GM20000 (cell line): ENCODE results near the gene NCKAP5.

Source experiments
- DNase-seq: peaks from one replicate; pipeline ENCODE4 v3.0.0; 2012; ENCODE audit warnings: low spot score
- TF ChIP-seq, protein P1 (sequence below): IDR thresholded peaks from 2 replicates; pipeline ENCODE4 v1.5.1; 2012; ENCODE audit warnings: mild to moderate bottlenecking, control low read depth; ENCODE audit errors: extremely low read depth, missing control alignments

NCKAP5 gene

DNA sequence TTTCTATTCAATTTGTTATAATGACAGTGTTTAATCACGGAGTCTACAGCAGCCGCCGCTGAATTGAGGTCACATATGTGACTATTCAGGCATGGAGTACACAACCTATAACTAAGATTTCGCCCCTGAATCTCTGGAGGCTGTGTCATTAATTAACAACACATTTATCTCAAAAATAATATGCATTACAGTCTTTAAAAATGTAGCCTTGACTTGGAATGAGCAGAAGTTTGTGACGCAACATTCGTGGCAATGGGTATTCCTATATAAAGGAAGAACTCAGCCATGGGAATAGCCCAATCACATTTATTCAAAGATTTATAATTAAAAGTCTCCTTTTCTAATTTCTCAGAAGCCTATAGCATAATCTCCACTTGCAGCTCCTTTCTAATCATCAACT is 837.7 kb downstream of the NCKAP5 start:
- TF ChIP-seq, protein P1, sequence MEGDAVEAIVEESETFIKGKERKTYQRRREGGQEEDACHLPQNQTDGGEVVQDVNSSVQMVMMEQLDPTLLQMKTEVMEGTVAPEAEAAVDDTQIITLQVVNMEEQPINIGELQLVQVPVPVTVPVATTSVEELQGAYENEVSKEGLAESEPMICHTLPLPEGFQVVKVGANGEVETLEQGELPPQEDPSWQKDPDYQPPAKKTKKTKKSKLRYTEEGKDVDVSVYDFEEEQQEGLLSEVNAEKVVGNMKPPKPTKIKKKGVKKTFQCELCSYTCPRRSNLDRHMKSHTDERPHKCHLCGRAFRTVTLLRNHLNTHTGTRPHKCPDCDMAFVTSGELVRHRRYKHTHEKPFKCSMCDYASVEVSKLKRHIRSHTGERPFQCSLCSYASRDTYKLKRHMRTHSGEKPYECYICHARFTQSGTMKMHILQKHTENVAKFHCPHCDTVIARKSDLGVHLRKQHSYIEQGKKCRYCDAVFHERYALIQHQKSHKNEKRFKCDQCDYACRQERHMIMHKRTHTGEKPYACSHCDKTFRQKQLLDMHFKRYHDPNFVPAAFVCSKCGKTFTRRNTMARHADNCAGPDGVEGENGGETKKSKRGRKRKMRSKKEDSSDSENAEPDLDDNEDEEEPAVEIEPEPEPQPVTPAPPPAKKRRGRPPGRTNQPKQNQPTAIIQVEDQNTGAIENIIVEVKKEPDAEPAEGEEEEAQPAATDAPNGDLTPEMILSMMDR: no peak

DNA sequence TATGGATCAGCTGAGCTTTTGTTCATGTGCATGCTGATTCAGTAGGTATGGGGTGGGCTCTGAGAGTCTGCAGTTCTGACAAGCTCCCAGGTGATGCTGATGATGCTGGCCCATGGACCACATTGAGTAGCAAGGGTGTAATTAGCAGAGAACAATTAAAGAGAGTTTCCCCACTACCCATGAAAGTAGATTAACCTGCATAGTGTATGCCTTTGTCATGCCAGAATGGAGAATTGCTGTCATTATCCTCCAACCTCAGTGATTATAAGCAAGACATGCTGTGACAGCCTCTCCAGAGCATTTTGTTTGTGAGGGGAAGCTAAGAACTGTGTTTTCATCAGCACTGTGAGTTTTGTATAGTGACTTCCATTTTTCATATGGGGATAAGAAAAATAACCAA is 838.7 kb downstream of the NCKAP5 start:
- DNase-seq: no peak
- TF ChIP-seq, protein P1: no peak

More for the DNA sequence above, 837.7 kb downstream of the NCKAP5 start:
- no peak for DNase-seq

GRCh38 chr2:132726155-132726554 is 842.1 kb downstream of the NCKAP5 start:
- TF ChIP-seq, protein P1: no peak
- no peak for DNase-seq

DNA sequence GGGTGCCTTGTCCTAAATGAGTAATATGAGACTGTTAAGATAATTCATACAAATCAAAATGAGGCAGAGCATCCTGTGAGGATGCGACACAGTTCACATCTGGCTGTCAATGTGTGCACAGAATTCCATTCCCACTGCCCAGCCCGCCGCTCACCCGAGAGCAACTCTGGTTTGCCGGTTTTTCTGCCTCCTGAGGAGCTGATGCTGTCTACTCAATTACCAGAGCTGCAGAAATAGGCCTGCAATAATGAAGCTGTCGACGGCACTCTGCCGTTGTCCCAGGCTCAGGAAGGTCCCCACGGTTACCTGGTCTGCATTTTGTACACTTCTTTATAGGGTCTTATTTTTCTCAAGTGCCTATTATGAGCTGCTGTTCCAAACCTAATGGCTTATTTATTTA is 842.5 kb downstream of the NCKAP5 start:
- TF ChIP-seq, protein P1: no peak
- DNase-seq: no peak

DNA sequence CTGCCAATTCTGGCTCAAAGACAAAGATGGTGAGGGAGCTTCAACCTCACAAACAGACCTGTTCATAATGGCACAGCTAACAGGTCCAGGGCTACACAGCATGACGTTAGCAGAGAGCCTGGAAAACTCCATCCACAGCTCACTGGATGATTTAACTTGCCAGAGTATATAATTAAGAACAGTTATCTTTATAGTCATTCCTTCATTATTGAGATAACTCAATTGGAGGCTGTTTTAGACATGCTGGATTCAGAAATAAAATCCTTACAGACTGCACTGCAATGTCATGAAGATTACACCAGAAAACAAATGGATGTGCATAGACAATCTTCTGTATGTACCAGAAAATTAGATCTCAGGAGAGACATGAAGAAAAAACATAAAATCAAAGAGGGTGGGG is 843.1 kb downstream of the NCKAP5 start:
- no peak for DNase-seq
- TF ChIP-seq, protein P1: no peak

GRCh38 chr2:132721938-132722337 is 846.3 kb downstream of the NCKAP5 start:
- TF ChIP-seq, protein P1: no peak
- DNase-seq: no peak

- TF ChIP-seq, protein P1: no peak
- DNase-seq: no peak
Observed at GRCh38 chr2:132720393-132720792, 847.9 kb downstream of the NCKAP5 start.
